BLaER1 treated with 17β-estradiol and CSF1 and Interleukin-3, amounts not matched to agents 10 nM and 100 nM (cell line): ENCODE data around the gene INO80D.
A peak's percentile ranks its signal among the peaks of the same experiment; 100 is the strongest.
"Not testable (repeated sequence)": the region's sequence is repeated elsewhere in the genome, so short reads cannot be mapped to it uniquely, and the experiment has no call there.

Source experiments
- H3K27ac ChIP-seq, 11 experiments: shearing (Covaris generic); formaldehyde crosslinking; 2 replicates each; pipeline ENCODE4 v1.8.1; 2022
- H3K27me3 ChIP-seq, 11 experiments: shearing (Covaris generic); formaldehyde crosslinking; 2 replicates each; pipeline ENCODE4 v1.8.1; 2022
- H3K36me3 ChIP-seq, 11 experiments: shearing (Covaris generic); formaldehyde crosslinking; 2 replicates each; pipeline ENCODE4 v1.8.1; 2022
- H3K4me1 ChIP-seq, 10 experiments: shearing (Covaris generic); formaldehyde crosslinking; 2 replicates each; pipeline ENCODE4 v1.8.1; 2022
- H3K4me2 ChIP-seq, 11 experiments: shearing (Covaris generic); formaldehyde crosslinking; 2 replicates each; pipeline ENCODE4 v1.8.1; 2022
- H3K4me3 ChIP-seq, 10 experiments: shearing (Covaris generic); formaldehyde crosslinking; 2 replicates each; pipeline ENCODE4 v1.8.1; 2022
- H3K9ac ChIP-seq, 11 experiments: shearing (Covaris generic); formaldehyde crosslinking; 2 replicates each; pipeline ENCODE4 v1.8.1; 2022
- H3K9me3 ChIP-seq, 11 experiments: shearing (Covaris generic); formaldehyde crosslinking; replicated peaks in 1 of 11; 2 replicates each; pipeline ENCODE4 v1.8.1; 2022
- H4K20me1 ChIP-seq, 11 experiments: shearing (Covaris generic); formaldehyde crosslinking; 2 replicates each; pipeline ENCODE4 v1.8.1; 2022
- Cebpa-rat ChIP-seq, 11 experiments: shearing (Covaris generic); IDR thresholded peaks; 2 replicates each; pipeline ENCODE4 v1.8.1; 2022

The INO80D gene

GRCh38 chr2:206085742-206086445 lies at the start of gene INO80D:
TSS of gene INO80D (minus strand) at chr2:206086174. CDS start at chr2:206063016, 23,158 bp downstream.
- TF ChIP-seq Cebpa-rat (IDR thresholded peaks at IDR 0.05), result no peak
- Histone ChIP-seq H3K4me1 (peaks cover 12 to 35% (median 31%) of the 10 kb centered on the region in 10 experiments), H3K36me3 (peaks cover 0 to 19% (median 14%) of the 10 kb centered on the region in 11 experiments; a peak in 16 of 22 replicates), H3K27me3 (no peaks in the 10 kb centered on the region), H3K4me2 (peak within 1 kb of the TSS; percentile 86 to 98 (median 94)), H3K4me3 (peak within 1 kb of the TSS; percentile 69 to 87 (median 78)), H3K9me3 (no peaks in the 10 kb centered on the region), H3K9ac (peak within 1 kb of the TSS; percentile 95 to 100 (median 100)), H3K27ac (peak within 1 kb of the TSS; percentile 95 to 100 (median 98)), H4K20me1 (peaks cover 5 to 28% (median 16%) of the 10 kb centered on the region in 11 experiments; a peak in 13 of 22 replicates)

DNA sequence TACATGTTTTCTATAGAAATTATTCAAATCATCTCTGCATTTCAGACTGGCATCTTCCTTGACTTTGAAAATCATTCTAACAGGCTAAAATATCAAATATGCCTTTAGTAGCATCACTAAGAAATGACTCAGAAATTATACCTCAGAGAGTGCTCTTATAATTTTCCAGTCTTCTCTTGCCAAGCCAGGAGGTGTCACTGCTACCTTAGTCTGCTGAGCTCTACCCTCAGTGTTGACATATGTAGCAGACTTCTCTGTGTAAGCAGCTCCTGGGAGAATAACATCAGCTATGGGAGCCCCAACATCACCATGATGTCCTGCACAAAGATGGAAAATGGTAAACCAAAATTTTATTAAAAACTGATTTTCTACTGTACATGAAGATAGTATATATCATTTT lies 41.7 kb upstream of the INO80D start:
- no peak overlapping the region for H3K9ac ChIP-seq
- no peak overlapping the region for H3K4me2 ChIP-seq
- no peak overlapping the region for H3K4me3 ChIP-seq
- H3K27ac ChIP-seq, result no peak overlapping the region
- peaks cover 97 to 100% (median 99%) of the 10 kb centered on the region in 11 experiments for H3K36me3 ChIP-seq
- H3K4me1 ChIP-seq, result no peaks in the 10 kb centered on the region
- H3K27me3 ChIP-seq, result no peaks in the 10 kb centered on the region
- no peak for TF ChIP-seq Cebpa-rat (IDR thresholded peaks at IDR 0.05)
- peaks cover 0 to 9% (median 0%) of the 10 kb centered on the region in 11 experiments; a peak in 2 of 22 replicates for H4K20me1 ChIP-seq
- 0 out of 22 replicates have a peak, but pooled peaks cover 0 to 1% (median 0%) of the 10 kb centered on the region in 11 experiments for H3K9me3 ChIP-seq

GRCh38 chr2:206125901-206126300 lies 39.9 kb upstream of the INO80D start:
- Histone ChIP-seq H3K4me1 (no peaks in the 10 kb centered on the region), H3K9me3 (peaks cover 0 to 16% (median 2%) of the 10 kb centered on the region in 11 experiments; a peak in 4 of 22 replicates), H3K4me2 (no peak overlapping the region), H3K4me3 (no peak overlapping the region), H3K36me3 (peaks cover 97 to 100% (median 99%) of the 10 kb centered on the region in 11 experiments), H3K9ac (no peak overlapping the region), H3K27ac (no peak overlapping the region), H3K27me3 (no peaks in the 10 kb centered on the region), H4K20me1 (peaks cover 0 to 5% (median 0%) of the 10 kb centered on the region in 11 experiments; a peak in 1 of 22 replicates)
- TF ChIP-seq Cebpa-rat (IDR thresholded peaks at IDR 0.05), result no peak

- H3K9ac ChIP-seq, H3K4me1 ChIP-seq, H3K27me3 ChIP-seq, H3K4me3 ChIP-seq, H3K27ac ChIP-seq, H4K20me1 ChIP-seq, H3K4me2 ChIP-seq: not testable (repeated sequence)
- Histone ChIP-seq H3K9me3 (peaks cover 0 to 21% (median 7%) of the 10 kb centered on the region in 11 experiments; a peak in 6 of 22 replicates), H3K36me3 (peaks cover 82 to 100% (median 97%) of the 10 kb centered on the region in 11 experiments)
Measured at GRCh38 chr2:206122569-206122968, 36.6 kb upstream of the INO80D start.

DNA sequence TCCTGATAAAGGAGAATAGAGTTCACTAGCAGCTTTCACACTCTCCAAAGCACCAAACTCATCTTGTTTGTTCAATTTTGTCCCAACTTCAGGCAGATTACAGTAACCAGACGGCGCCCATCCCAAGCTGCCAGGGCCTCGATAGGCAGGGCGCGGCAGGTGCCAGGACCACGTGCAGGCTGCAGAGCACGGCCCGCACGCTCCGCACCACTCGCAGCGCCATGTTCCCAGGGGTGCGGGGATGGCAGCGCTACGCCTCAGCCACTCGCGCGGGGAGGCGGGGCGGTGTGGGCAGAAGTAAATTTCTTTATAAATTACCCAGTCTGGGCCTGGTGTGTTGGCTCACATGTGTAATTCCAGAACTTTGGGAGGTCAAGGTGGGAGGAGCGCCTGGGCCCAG lies 30.3 kb upstream of the INO80D start:
- H3K4me2 ChIP-seq, result no peak overlapping the region
- no peak overlapping the region for H3K4me3 ChIP-seq
- no peak overlapping the region for H3K27ac ChIP-seq
- H3K27me3 ChIP-seq, result no peaks in the 10 kb centered on the region
- no peak for TF ChIP-seq Cebpa-rat (IDR thresholded peaks at IDR 0.05)
- no peaks in the 10 kb centered on the region for H3K4me1 ChIP-seq
- peaks cover 0 to 20% (median 7%) of the 10 kb centered on the region in 11 experiments; a peak in 11 of 22 replicates for H3K9me3 ChIP-seq
- peaks cover 38 to 90% (median 65%) of the 10 kb centered on the region in 11 experiments for H3K36me3 ChIP-seq
- no peaks in the 10 kb centered on the region for H4K20me1 ChIP-seq
- H3K9ac ChIP-seq, result no peak overlapping the region

DNA sequence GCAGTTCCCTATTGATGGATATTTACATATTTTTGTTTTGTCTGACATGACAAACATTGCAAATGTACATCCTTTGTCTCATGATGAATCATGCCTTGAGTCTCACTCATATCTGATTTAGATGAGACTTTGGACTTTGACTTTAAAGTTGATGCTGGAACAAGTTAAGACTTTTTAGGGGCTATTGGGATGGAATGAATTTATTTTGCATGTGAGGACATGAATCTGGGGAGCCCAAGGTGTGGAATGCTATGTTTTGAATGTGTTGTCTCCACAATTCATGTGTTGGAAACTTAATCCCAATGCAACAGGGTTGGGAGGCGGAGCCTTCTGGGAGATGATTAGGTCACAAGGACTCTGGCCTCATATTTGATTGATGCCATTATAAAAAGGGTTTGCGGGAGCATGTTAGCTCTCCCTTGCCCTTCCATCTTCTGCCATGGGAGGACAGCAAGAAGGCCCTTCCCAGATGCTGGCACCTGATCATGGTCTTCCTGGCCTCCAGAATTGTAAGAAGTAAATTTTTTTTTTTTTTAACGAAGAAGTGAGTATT lies 29.1 kb upstream of the INO80D start:
- Histone ChIP-seq H3K9me3 (peaks cover 0 to 15% (median 6%) of the 10 kb centered on the region in 11 experiments; a peak in 8 of 22 replicates), H3K27me3 (no peaks in the 10 kb centered on the region), H3K36me3 (peaks cover 26 to 78% (median 53%) of the 10 kb centered on the region in 11 experiments), H3K4me1 (no peaks in the 10 kb centered on the region), H3K27ac (no peak overlapping the region), H3K4me2 (no peak overlapping the region), H4K20me1 (no peaks in the 10 kb centered on the region), H3K4me3 (no peak overlapping the region), H3K9ac (no peak overlapping the region)
- no peak for TF ChIP-seq Cebpa-rat (IDR thresholded peaks at IDR 0.05)

DNA sequence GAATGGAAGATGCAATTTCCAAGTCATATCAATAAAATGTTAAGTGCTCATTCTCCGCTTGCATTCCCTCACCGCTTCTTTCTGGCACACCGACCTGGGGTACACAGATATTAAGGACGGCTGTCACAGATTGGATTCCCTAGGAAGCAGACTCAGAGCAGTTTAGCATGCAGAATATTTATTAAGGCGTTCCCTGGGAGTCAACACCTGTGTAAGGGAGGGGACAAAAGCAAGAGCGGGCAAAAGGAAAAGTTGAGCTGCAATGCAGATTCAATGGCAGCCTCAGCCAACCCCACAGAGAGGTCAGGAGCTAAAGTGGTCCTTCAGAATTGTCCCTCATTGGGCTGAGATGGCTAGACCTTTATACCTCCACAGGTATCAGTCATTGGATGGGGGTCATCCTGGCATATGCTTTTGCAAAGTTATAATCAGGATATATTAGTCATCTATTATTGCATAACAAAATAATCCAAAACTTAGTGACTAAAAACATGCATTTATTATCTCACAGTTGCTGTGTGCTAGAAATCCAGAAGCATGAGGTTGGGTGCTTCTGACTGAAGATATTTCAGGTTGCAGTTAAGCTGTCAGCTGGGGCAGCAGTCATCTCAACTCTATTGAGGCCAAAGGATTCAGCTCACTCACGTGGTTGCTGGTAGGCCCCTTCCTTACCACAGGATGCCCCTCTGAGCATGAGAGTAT lies 27.0 kb upstream of the INO80D start:
- peaks cover 0 to 15% (median 6%) of the 10 kb centered on the region in 11 experiments; a peak in 8 of 22 replicates for H3K9me3 ChIP-seq
- TF ChIP-seq Cebpa-rat (IDR thresholded peaks at IDR 0.05), result 0 out of 22 replicates have a peak, but pooled peaks of 1 of the 11 experiments have one; percentile 14
- no peaks in the 10 kb centered on the region for H4K20me1 ChIP-seq
- H3K36me3 ChIP-seq, result peaks cover 19 to 57% (median 35%) of the 10 kb centered on the region in 11 experiments; a peak in 21 of 22 replicates
- H3K4me1 ChIP-seq, result peaks cover 0 to 7% (median 5%) of the 10 kb centered on the region in 10 experiments; a peak in 7 of 20 replicates
- H3K27me3 ChIP-seq, result no peaks in the 10 kb centered on the region
- no peak overlapping the region for H3K4me3 ChIP-seq
- no peak overlapping the region for H3K4me2 ChIP-seq
- no peak overlapping the region for H3K9ac ChIP-seq
- H3K27ac ChIP-seq, result no peak overlapping the region

DNA sequence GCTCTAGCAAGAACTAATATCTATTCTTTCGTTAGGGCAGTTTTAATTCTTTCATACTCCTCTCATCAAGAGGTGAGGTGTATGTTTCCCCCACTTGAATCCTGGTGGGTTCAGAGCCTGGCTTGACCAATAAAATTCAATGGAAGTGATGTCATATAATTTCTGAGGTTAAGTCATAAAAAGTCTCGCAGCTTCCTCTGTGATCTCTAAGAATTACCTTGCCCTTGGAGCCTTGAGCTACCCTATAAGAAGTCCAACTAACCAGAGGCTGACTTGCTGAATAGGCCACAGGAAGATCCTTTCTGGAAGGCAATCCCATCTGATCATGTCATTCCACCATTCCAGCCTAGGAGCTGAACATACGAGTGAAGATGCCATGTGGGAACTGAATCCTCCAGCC lies 26.1 kb upstream of the INO80D start:
- Histone ChIP-seq H3K27ac (no peak overlapping the region), H3K9ac (no peak overlapping the region), H3K4me2 (no peak overlapping the region), H3K4me1 (peaks cover 0 to 7% (median 5%) of the 10 kb centered on the region in 10 experiments; a peak in 7 of 20 replicates), H3K4me3 (no peak overlapping the region), H3K36me3 (peaks cover 17 to 48% (median 27%) of the 10 kb centered on the region in 11 experiments; a peak in 21 of 22 replicates), H3K9me3 (peaks cover 0 to 15% (median 6%) of the 10 kb centered on the region in 11 experiments; a peak in 8 of 22 replicates), H3K27me3 (no peaks in the 10 kb centered on the region), H4K20me1 (no peaks in the 10 kb centered on the region)
- TF ChIP-seq Cebpa-rat (IDR thresholded peaks at IDR 0.05), result no peak
